ENCODE measurements around the gene MTG2.

- TF ChIP-seq CTCF (IDR thresholded peaks at IDR 0.05) (no peak), POLR2A (IDR thresholded peaks at IDR 0.05) (no peak)
These were observed 40.7 kb downstream of the MTG2 start for GRCh38 chr20:62223571-62223970.
